K562 (cell line): Measurements from ENCODE around the gene TNN. TPM values are rescaled to one million over a fixed set of nuclear protein-coding genes. Genes with fewer than 3 reads are reported as not detected.

Source experiments
- ERF ChIP-seq: fragments of 450-650 bp; formaldehyde crosslinking; IDR thresholded peaks from 2 replicates; pipeline ENCODE4 v1.4.0; 2020; ENCODE audit warnings: mild to moderate bottlenecking, mixed read lengths
- JUND ChIP-seq, 2 experiments: IDR thresholded peaks; 2 replicates in 1 of 2; 3 replicates in 1 of 2; pipeline ENCODE4 v1.6.1; 2011; ENCODE audit warnings: borderline replicate concordance in 2 of 2, low read depth in 2 of 2, low read length in 2 of 2, improper control_type of control experiment in 1 of 2, missing biosample characterization in 1 of 2, missing genetic modification characterization in 1 of 2, missing genetic modification reagents in 1 of 2
- MAZ ChIP-seq, 2 experiments: fragments of 450-650 bp in 1 of 2; sonication (generic) in 1 of 2; formaldehyde crosslinking; IDR thresholded peaks in 1 of 2; conservative IDR thresholded peaks in 1 of 2; 2 replicates each; pipeline versions ENCODE4 v1.4.0 to v1.5.0; 2020; ENCODE audit warnings: mild to moderate bottlenecking in 1 of 2, missing genetic modification reagents in 1 of 2
- RB1 ChIP-seq: fragments of 450-650 bp; IDR thresholded peaks from 2 replicates; pipeline ENCODE4 v1.6.1; 2017; ENCODE audit warnings: low read depth, mild to moderate bottlenecking
- polyA plus RNA-seq, 8 experiments: library from polyadenylated mRNA; depleted of rRNA in 4 of 8; stranded (reverse) in 5 of 8; unstranded in 3 of 8; fragments of >200 nt; fragmentation: Nextera tagmentation in 2 of 8; fragmentation: Illumina TruSeq in 1 of 8; extraction: Ambion mirVana in 2 of 8; extraction: Trizol in 1 of 8; gene quantifications; 2 replicates each; pipeline versions ENCODE4 v1.2.1 to v1.2.3, GENCODE V29; 2011 to 2014; ENCODE audit warnings: inconsistent platforms in 1 of 8, missing spikeins in 1 of 8
- total RNA-seq, 7 experiments: library from RNA; depleted of rRNA in 6 of 7; stranded (reverse); fragments of >200 nt in 6 of 7; fragmentation: Illumina TruSeq in 2 of 7; extraction: Trizol in 2 of 7; gene quantifications; 2 replicates each; pipeline versions ENCODE4 v1.2.1 to v1.2.3, GENCODE V29; 2011 to 2021; ENCODE audit warnings: low replicate concordance in 1 of 7
- TF ChIP-seq, protein P1 (sequence below), 3 experiments: fragments of 200-800 bp in 1 of 3; fragments of 250-450 bp in 1 of 3; fragments of 450-650 bp in 1 of 3; sonication (Bioruptor Pico) in 1 of 3; sonication (Bioruptor generic) in 1 of 3; formaldehyde crosslinking in 1 of 3; IDR thresholded peaks; 2 replicates each; pipeline versions ENCODE4 v1.6.1 to v1.8.0; 2016 to 2022; ENCODE audit warnings: mild to moderate bottlenecking in 2 of 3, missing genetic modification characterization in 2 of 3, missing compliant biosample characterization in 1 of 3, moderate library complexity in 1 of 3
- TF ChIP-seq, protein P2 (sequence below), 3 experiments: IDR thresholded peaks in 2 of 3; conservative IDR thresholded peaks in 1 of 3; 2 replicates each; pipeline ENCODE4 v1.5.1; 2011 to 2012; ENCODE audit warnings: low read length in 3 of 3, mild to moderate bottlenecking in 3 of 3, control low read depth in 2 of 3, improper control_type of control experiment in 1 of 3, inconsistent platforms in 1 of 3, low read depth in 1 of 3, mixed read lengths in 1 of 3, moderate library complexity in 1 of 3; ENCODE audit not compliant: insufficient read depth in 2 of 3
- TF ChIP-seq, protein P3 (sequence below): sonication (generic); formaldehyde crosslinking; IDR thresholded peaks from 2 replicates; pipeline ENCODE4 v1.8.1; 2023; ENCODE audit warnings: mild to moderate bottlenecking, missing genetic modification reagents

The TNN gene
- total and polyA plus RNA-seq, 9 of the 15 experiments (the other 6 are each of a cell fraction or from before 2014, with no cell fraction given) = 0.01 to 0.09 (median 0.07) TPM; not detected in 4

DNA sequence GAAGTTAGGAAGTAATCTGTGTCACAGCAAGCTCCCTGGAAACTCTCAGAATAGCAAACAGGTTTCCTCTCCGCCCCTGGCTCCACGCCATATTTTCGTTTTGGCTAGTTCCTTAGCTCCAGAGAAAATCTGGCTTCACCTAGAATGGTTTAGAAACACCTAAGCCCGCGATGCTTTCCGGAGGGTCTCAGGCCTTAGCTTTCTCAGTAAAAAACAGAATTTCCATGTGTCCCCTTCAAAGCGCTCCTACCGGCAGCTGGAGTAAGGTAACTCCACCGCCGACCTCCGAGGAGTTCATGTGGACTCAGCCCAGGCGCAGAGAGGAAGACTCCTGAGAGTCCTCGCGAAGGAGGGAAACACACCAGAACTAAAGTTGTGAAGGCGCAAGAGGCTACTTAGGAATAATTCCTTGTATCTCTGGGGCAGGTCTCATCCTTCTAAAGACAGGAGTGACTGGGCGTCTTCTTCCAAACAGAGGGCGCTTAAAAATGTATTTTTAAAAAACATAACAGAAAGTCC lies 124.5 kb downstream of the TNN start (continued):
- TF ChIP-seq, protein P1, sequence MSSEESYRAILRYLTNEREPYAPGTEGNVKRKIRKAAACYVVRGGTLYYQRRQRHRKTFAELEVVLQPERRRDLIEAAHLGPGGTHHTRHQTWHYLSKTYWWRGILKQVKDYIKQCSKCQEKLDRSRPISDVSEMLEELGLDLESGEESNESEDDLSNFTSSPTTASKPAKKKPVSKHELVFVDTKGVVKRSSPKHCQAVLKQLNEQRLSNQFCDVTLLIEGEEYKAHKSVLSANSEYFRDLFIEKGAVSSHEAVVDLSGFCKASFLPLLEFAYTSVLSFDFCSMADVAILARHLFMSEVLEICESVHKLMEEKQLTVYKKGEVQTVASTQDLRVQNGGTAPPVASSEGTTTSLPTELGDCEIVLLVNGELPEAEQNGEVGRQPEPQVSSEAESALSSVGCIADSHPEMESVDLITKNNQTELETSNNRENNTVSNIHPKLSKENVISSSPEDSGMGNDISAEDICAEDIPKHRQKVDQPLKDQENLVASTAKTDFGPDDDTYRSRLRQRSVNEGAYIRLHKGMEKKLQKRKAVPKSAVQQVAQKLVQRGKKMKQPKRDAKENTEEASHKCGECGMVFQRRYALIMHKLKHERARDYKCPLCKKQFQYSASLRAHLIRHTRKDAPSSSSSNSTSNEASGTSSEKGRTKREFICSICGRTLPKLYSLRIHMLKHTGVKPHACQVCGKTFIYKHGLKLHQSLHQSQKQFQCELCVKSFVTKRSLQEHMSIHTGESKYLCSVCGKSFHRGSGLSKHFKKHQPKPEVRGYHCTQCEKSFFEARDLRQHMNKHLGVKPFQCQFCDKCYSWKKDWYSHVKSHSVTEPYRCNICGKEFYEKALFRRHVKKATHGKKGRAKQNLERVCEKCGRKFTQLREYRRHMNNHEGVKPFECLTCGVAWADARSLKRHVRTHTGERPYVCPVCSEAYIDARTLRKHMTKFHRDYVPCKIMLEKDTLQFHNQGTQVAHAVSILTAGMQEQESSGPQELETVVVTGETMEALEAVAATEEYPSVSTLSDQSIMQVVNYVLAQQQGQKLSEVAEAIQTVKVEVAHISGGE (CRISPR knock-in tag; IDR thresholded peaks at IDR 0.05) = peak in 1 of 3 experiments; percentile 84; a peak in 3 of 6 replicates
- TF ChIP-seq JUND (IDR thresholded peaks at IDR 0.05; ENCODE audit: borderline replicate concordance, low read depth, low read length) (0 out of 2 replicates have a peak, but pooled peaks have one; percentile 2), JUND (tag; IDR thresholded peaks at IDR 0.05; ENCODE audit: borderline replicate concordance, low read depth, low read length) (no peak), MAZ (CRISPR knock-in tag; conservative IDR thresholded peaks at IDR 0.05 in 1 of 2, IDR thresholded peaks at IDR 0.05 in 1 of 2) (0 out of 4 replicates have a peak, but pooled peaks of 1 of the 2 experiments have one; percentile 6), RB1 (no peak), ERF (CRISPR knock-in tag) (no peak)
- TF ChIP-seq, protein P2, sequence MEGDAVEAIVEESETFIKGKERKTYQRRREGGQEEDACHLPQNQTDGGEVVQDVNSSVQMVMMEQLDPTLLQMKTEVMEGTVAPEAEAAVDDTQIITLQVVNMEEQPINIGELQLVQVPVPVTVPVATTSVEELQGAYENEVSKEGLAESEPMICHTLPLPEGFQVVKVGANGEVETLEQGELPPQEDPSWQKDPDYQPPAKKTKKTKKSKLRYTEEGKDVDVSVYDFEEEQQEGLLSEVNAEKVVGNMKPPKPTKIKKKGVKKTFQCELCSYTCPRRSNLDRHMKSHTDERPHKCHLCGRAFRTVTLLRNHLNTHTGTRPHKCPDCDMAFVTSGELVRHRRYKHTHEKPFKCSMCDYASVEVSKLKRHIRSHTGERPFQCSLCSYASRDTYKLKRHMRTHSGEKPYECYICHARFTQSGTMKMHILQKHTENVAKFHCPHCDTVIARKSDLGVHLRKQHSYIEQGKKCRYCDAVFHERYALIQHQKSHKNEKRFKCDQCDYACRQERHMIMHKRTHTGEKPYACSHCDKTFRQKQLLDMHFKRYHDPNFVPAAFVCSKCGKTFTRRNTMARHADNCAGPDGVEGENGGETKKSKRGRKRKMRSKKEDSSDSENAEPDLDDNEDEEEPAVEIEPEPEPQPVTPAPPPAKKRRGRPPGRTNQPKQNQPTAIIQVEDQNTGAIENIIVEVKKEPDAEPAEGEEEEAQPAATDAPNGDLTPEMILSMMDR (IDR thresholded peaks at IDR 0.05 in 2 of 3, conservative IDR thresholded peaks at IDR 0.05 in 1 of 3; ENCODE audit: insufficient read depth in 2 of 3, low read depth in 1 of 3, low read length in 3 of 3) = 0 out of 6 replicates have a peak, but pooled peaks of 1 of the 3 experiments have one; percentile 14
- TF ChIP-seq, protein P3, sequence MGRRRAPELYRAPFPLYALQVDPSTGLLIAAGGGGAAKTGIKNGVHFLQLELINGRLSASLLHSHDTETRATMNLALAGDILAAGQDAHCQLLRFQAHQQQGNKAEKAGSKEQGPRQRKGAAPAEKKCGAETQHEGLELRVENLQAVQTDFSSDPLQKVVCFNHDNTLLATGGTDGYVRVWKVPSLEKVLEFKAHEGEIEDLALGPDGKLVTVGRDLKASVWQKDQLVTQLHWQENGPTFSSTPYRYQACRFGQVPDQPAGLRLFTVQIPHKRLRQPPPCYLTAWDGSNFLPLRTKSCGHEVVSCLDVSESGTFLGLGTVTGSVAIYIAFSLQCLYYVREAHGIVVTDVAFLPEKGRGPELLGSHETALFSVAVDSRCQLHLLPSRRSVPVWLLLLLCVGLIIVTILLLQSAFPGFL (CRISPR knock-in tag) = no peak
